Measurements from ENCODE around the gene HPGD.

DNA sequence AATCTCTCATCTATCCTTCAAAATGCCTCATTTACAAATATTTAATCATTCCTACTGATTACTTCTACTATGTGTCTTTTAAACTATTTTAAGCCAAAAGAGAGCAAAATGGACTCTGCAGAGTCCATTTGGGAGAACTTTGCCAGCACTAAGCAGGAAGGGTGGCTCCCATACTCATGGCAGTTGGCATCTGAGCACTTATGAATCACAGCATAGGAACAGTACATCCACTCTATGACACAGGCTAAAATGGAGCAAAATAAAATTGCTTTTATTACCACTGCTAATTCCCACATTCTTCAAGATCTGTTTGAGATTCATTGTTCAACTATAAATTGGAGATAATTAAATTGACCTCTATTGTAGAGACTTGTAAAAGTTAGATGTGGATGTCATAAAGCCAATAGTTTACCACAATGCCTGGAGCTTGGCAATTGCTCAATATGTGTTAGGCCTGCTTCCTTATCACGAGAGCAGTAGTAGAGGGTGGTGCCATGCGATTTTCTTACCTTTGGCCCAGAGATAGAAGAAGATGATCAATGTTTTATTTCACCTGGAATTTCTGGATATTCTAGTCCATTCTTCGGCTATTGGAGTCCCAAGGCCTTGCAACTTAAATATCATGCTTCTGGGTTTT lies 19.1 kb downstream of the HPGD start:
- TF ChIP-seq, protein P1, sequence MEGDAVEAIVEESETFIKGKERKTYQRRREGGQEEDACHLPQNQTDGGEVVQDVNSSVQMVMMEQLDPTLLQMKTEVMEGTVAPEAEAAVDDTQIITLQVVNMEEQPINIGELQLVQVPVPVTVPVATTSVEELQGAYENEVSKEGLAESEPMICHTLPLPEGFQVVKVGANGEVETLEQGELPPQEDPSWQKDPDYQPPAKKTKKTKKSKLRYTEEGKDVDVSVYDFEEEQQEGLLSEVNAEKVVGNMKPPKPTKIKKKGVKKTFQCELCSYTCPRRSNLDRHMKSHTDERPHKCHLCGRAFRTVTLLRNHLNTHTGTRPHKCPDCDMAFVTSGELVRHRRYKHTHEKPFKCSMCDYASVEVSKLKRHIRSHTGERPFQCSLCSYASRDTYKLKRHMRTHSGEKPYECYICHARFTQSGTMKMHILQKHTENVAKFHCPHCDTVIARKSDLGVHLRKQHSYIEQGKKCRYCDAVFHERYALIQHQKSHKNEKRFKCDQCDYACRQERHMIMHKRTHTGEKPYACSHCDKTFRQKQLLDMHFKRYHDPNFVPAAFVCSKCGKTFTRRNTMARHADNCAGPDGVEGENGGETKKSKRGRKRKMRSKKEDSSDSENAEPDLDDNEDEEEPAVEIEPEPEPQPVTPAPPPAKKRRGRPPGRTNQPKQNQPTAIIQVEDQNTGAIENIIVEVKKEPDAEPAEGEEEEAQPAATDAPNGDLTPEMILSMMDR (IDR thresholded peaks at IDR 0.05), result no peak
- no peak for TF ChIP-seq POLR2A (IDR thresholded peaks at IDR 0.05)

All from body of pancreas (tissue), 4 donors.